ENCODE results near the gene CTXND1. TPM values are rescaled to one million over a fixed set of nuclear protein-coding genes. Genes with fewer than 3 reads are reported as not detected.
A peak's percentile ranks its signal among the peaks of the same experiment; 100 is the strongest.

The CTXND1 gene
- polyA plus RNA-seq, 2 of the 4 experiments (the other 2 are of a cell fraction), result not detected

GRCh38 chr15:80194186-80194585 is 57.8 kb downstream of the CTXND1 start:
- CTCF ChIA-PET, result no interaction called here
- Histone ChIP-seq H3K27ac (no peak overlapping the region), H3K9me3 (no peaks in the 10 kb centered on the region), H3K4me1 (no peaks in the 10 kb centered on the region), H3K4me3 (no peak overlapping the region), H3K4me2 (no peak overlapping the region)
- DNase-seq (ENCODE audit: low read depth in 1 of 2, low spot score in 1 of 2), result no peak
- POLR2A ChIA-PET, result no interaction called here
- no peak for FAIRE-seq
- TF ChIP-seq ZC3H11A (IDR thresholded peaks at IDR 0.05), result no peak
- TF ChIP-seq MAX (IDR thresholded peaks at IDR 0.05), result no peak
- TF ChIP-seq JUNB (IDR thresholded peaks at IDR 0.05), result no peak
- no peak for TF ChIP-seq E2F6 (IDR thresholded peaks at IDR 0.05; ENCODE audit: borderline replicate concordance, low read depth)
- TF ChIP-seq RNF2 (IDR thresholded peaks at IDR 0.05; ENCODE audit: borderline replicate concordance, low read depth), result no peak
- no peak for TF ChIP-seq ATOH8 (CRISPR knock-in tag; IDR thresholded peaks at IDR 0.05; ENCODE audit: low read depth)
- no peak for TF ChIP-seq RCOR1 (IDR thresholded peaks at IDR 0.05; ENCODE audit: low read depth, low read length)
- no peak for TF ChIP-seq MYC (IDR thresholded peaks at IDR 0.05; ENCODE audit: borderline replicate concordance, low read length)
- TF ChIP-seq FOSB (CRISPR knock-in tag; IDR thresholded peaks at IDR 0.05), result no peak
- TF ChIP-seq HES2 (IDR thresholded peaks at IDR 0.05), result no peak
- no peak for TF ChIP-seq TFCP2L1 (CRISPR knock-in tag; IDR thresholded peaks at IDR 0.05)
- ATAC-seq, result no peak
- 79% methylated on average over 1 of the region's 1 CpG for WGBS (ENCODE audit: missing lambda C conversion rate)

GRCh38 chr15:80191897-80192595 is 60.0 kb downstream of the CTXND1 start:
- POLR2A ChIA-PET, result no interaction called here
- TF ChIP-seq HOXA7 (CRISPR knock-in tag; IDR thresholded peaks at IDR 0.05), result no peak
- no peak for TF ChIP-seq MAFK (IDR thresholded peaks at IDR 0.05; ENCODE audit: partially characterized antibody)
- TF ChIP-seq KDM5A (IDR thresholded peaks at IDR 0.05), result no peak
- TF ChIP-seq RFX5 (IDR thresholded peaks at IDR 0.05), result no peak
- TF ChIP-seq HEYL (CRISPR knock-in tag; IDR thresholded peaks at IDR 0.05), result no peak
- TF ChIP-seq CTCF (IDR thresholded peaks at IDR 0.05), result no peak
- CTCF ChIA-PET, result interaction anchor here (1.0 kb wide), 1 partner anchor 11 kb away, joined by 3 read pairs; no protein-coding TSS in a partner anchor
- Histone ChIP-seq H3K4me1 (no peaks in the 10 kb centered on the region), H3K27ac (no peak overlapping the region), H3K4me2 (no peak overlapping the region), H3K4me3 (no peak overlapping the region), H3K9me3 (no peaks in the 10 kb centered on the region)
- WGBS (ENCODE audit: missing lambda C conversion rate), result 69% methylated on average over 8 of the region's 8 CpGs
- FAIRE-seq (no peak), DNase-seq (ENCODE audit: low read depth in 1 of 2, low spot score in 1 of 2) (no peak), ATAC-seq (0 out of 6 replicates have a peak, but pooled peaks of 1 of the 2 experiments have one; percentile 9)

- no peak for FAIRE-seq
Measured at GRCh38 chr15:80191198-80191597, 60.8 kb downstream of the CTXND1 start.

More at GRCh38 chr15:80191198-80191597, 60.8 kb downstream of the CTXND1 start:
- WGBS (ENCODE audit: missing lambda C conversion rate), result 79% methylated on average over 2 of the region's 2 CpGs
- DNase-seq (ENCODE audit: low read depth in 1 of 2, low spot score in 1 of 2) (no peak), ATAC-seq (no peak)
- POLR2A ChIA-PET, result no interaction called here
- H3K4me3 ChIP-seq, result no peak overlapping the region
- no peaks in the 10 kb centered on the region for H3K4me1 ChIP-seq
- no peak overlapping the region for H3K27ac ChIP-seq
- TF ChIP-seq KDM5A (IDR thresholded peaks at IDR 0.05) (no peak), EHMT2 (IDR thresholded peaks at IDR 0.05; ENCODE audit: low read depth) (no peak), CTCF (IDR thresholded peaks at IDR 0.05) (no peak), HDAC2 (IDR thresholded peaks at IDR 0.05) (no peak), NFE2L2 (conservative IDR thresholded peaks at IDR 0.05; ENCODE audit: low read length) (no peak), RARB (CRISPR knock-in tag; IDR thresholded peaks at IDR 0.05) (no peak), EP300 (IDR thresholded peaks at IDR 0.05) (no peak), TP53 (CRISPR knock-in tag; IDR thresholded peaks at IDR 0.05) (no peak), ZSCAN20 (CRISPR knock-in tag; IDR thresholded peaks at IDR 0.05) (no peak), USF2 (IDR thresholded peaks at IDR 0.05) (no peak)
- CTCF ChIA-PET, result no interaction called here
- H3K9me3 ChIP-seq, result no peaks in the 10 kb centered on the region
- no peak overlapping the region for H3K4me2 ChIP-seq
